OCI-LY7 (cell line): Measurements from ENCODE around the gene HDAC9.

Experiments
- EZH2phosphoT487 ChIP-seq: fragments of 200-600 bp; sonication (generic); IDR thresholded peaks from 2 replicates; pipeline ENCODE4 v1.6.1; 2018; ENCODE audit warnings: low read depth, borderline replicate concordance, mild to moderate bottlenecking, mixed run types, antibody characterized with exemption, low read length, moderate library complexity, mixed read lengths
- TF ChIP-seq, protein P1 (sequence below): fragments of 200-600 bp; sonication (generic); conservative IDR thresholded peaks from 2 replicates; pipeline ENCODE4 v1.5.1; 2014; ENCODE audit warnings: mild to moderate bottlenecking, antibody characterized with exemption, low read length, moderate library complexity, mixed read lengths

GRCh38 chr7:18936265-18936664 is 440.7 kb downstream of the HDAC9 start:
- TF ChIP-seq EZH2phosphoT487 = no peak
- TF ChIP-seq, protein P1, sequence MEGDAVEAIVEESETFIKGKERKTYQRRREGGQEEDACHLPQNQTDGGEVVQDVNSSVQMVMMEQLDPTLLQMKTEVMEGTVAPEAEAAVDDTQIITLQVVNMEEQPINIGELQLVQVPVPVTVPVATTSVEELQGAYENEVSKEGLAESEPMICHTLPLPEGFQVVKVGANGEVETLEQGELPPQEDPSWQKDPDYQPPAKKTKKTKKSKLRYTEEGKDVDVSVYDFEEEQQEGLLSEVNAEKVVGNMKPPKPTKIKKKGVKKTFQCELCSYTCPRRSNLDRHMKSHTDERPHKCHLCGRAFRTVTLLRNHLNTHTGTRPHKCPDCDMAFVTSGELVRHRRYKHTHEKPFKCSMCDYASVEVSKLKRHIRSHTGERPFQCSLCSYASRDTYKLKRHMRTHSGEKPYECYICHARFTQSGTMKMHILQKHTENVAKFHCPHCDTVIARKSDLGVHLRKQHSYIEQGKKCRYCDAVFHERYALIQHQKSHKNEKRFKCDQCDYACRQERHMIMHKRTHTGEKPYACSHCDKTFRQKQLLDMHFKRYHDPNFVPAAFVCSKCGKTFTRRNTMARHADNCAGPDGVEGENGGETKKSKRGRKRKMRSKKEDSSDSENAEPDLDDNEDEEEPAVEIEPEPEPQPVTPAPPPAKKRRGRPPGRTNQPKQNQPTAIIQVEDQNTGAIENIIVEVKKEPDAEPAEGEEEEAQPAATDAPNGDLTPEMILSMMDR = no peak
